HPDE6-E6E7 (cell line): ENCODE measurements around the gene LMBR1.
A peak's percentile ranks its signal among the peaks of the same experiment; 100 is the strongest.
"Not testable (repeated sequence)": the region's sequence is repeated elsewhere in the genome, so short reads cannot be mapped to it uniquely, and the experiment has no call there.

Source experiments
- DNase-seq: peaks from one replicate; pipeline ENCODE4 v3.0.0; 2011; ENCODE audit warnings: missing footprints; ENCODE audit errors: extremely low spot score

The LMBR1 gene

DNA sequence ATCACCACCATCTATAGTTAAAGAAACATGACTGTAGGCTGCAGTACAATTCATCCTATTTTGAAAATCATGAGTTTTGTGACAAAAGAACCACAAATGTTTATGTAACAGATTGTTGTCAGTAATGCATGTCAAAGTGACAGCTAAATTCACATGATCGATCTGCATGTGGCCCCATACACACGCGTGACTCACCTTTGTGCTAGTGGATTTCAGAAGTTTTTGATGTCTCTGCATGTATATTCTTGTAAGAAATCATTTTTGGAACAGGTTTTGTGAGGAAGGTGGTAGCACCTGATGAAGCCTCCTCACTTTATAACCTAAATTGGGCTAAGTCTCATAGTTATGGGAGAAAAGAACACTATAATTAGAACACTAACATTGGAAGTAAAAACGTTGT is 235.3 kb downstream of the LMBR1 start:
- no peak for DNase-seq

DNA sequence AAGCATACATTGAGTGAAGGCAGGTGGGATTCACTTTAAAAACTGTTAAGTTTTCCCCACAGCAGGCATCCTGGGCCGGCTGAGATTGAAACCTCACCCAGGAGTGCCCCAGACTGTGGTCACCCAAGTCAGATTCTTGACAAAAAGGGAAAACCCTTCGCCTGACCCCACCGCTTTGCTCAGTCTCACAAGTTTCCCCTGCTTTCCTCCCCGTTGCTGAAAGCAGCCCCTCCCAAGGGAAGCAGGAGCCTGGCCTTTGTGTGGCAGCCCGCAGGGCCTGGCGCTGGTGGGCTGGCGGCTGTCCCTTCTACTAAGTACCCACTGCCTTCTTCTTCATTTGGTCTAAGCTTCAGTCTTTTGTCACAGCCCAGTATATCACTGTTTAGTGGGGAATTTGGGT is 236.4 kb downstream of the LMBR1 start:
- DNase-seq, result no peak

DNA sequence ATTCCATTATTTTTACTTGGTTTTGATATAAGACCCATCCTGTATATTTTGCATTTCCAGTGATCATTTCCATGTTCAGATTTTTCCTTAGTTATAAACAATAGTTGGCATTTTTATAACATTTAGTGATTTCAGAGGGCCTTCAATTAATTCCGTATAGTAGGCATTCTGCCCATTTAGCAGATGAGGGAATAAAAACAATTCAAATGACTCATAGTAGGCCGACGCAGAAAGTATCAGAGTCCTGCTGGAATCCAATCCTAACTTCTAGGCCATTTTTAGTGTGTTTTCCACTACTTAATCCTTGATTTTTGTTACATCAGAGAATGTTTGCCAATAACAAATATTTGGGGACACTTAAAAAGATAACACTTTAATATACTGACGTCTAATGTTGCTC is 237.0 kb downstream of the LMBR1 start:
- no peak for DNase-seq

DNA sequence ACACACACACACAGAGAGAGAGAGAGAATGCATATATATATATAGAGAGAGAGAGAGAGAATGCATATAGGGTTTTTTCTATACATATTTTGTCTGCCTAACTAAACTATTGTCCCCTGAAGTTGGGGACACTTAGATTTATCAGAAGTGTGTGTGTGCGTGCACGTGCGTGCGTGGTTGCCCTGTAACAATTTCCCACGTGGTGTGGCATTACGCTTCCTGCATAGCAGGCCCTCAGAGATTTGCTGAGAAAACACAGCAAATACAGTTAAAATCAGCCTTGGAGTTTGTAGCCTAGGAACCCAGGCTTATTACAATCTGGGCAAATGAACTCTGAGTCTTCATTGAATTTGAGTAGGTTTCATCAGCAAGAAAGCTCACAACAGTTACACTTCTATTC is 237.7 kb downstream of the LMBR1 start:
- DNase-seq, result no peak

DNA sequence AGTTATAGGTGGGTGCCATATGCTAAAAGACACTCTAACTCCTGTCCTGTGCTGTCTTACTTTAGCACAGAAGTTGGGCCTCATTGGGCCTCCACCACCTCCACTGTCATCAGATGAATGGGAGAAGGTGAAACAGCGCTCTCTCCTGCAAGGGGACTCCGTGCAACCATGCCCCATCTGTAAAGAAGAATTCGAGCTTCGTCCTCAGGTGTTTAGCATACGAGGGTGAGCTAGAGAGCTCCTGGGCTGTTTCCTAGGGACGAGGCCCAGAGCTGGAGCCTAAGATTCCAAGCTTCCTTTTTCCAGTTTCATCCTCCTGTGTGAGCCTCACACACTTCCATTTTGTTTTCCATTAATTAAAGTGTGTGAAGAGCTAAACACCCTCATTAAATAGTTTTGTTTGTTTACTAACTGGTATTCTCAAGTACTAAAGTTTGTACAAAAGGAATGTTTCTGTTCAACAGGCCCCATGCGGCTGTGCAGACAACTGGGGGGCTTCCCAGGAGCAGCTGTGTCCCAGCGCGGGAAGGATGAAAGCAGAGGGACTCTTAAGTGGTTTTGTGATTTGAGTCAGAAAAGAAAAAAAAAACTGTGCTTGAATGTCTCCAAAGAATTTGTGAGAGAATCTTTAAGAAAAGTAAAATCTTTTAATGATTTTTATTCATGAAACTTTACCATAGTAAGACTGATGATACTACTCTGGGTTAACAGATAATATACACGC is 238.3 kb downstream of the LMBR1 start:
- no peak for DNase-seq

DNA sequence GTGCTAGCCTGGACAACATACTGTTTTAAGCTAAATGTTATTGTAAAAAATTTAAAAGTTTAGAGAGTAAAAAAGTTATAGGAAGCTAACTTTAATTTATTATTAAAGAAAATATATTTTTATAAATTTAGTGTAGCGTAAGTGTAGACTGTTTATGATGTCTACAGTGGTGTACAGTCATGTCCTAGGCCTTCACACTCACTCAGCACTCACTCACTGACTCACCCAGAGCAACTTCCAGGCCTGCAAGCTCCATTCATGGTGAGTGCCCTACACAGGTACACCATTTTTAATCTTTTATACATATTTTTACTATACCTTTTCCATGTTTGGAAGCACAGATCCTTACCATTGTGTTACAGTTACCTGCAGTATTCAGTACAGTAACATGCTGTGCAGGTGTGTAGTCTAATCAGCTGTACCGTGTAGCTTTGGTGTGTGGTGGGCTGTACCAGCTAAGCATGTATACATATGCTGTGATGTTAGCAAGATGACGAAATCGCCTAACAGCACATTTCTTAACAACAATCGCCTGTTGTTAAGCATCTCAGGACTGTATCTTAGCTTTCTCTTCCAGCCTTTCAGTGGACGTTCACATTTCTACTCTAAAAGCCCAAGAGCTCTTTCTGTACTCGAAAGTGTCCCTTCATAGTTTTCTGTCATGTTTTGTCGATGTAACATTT is 240.0 kb downstream of the LMBR1 start:
- no peak for DNase-seq

DNA sequence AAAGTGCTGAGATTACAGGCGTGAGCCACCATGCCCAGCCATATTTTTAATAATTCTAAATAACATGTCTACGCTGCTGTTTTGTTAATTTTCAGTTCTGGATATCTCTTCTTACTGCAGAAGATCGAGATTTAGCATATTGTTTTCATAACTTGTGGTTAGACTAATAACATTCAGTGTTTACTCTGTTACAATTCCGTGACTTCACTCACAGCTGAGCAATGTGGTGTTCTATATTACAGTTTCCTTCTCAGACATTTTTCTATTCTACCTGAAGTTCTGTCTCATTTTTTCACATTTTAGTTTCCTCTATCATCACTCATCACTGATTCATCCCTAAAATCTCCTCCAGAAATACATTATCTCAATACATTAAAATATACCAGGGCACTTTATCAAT is 241.5 kb downstream of the LMBR1 start:
- no peak for DNase-seq

DNA sequence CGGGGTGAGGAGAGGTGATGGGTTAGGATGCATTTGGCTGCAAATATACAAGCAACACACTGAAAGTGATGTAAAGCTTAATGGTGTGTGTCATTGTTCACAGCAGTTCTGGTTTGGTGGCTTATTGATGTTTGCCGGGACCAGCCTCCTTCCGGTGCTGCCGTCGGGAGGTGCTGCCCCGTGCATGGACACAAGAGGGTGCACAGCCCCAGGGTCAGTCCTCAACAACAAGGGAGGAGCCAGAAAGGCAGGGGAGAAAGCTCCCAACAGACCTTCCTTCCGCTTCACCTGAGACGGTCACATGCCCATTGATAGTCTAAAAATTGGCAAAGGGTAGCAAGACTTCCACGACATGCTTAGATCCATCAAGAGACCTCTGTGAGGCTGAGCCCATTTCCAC is 242.9 kb downstream of the LMBR1 start:
- DNase-seq, result no peak

DNA sequence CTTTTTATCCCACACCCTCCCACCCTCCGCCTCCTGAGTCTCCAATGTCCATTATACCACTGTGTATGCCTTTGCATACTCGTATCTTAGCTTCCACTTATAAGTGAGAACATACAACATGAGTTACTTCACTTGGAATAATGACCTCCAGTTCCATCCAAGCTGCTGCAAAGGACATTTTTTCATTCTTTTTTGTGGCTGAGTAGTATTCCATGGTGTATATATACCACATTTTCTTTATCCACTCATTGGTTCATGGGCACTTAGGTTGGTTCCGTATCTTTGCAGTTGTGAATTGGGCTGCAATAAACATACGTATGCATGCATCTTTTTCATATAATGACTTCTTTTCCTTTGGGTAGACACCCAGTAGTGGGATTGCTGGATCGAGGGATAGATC is 245.7 kb downstream of the LMBR1 start:
- DNase-seq, result not testable (repeated sequence)

DNA sequence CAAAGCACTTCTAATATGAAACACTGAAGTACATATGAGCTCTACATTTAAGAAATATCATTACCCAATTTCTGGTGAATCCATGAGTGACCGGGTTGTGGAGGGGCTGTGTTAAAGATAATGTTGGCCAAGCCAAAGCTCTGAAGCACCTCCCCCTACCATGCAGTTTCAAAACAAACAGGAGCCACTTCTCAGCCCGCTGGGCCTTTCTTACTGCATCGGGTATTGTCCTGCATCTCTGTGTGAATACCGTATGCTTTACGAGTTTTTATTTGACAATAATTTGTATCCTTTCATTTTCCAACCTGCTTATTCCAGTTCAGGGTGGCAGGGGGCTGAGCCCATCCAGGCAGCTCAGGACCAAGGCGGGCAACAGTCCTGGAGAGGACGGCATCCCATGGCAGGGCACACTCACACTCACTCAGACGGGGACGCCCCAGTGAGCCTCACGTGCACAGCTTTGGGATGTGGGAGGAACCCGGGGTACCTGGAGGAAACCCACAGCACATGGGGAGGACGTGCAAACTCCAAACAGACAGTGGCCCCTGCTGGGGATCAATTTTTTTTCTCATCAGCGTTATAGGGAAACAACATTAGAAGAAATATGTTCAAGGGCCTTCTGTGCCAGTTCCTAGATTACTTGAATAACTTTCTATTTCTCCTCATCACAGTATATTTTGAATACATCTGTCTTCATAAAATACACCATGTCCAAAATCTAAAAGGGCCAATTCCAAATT is 250.5 kb downstream of the LMBR1 start:
- DNase-seq, result no peak

DNA sequence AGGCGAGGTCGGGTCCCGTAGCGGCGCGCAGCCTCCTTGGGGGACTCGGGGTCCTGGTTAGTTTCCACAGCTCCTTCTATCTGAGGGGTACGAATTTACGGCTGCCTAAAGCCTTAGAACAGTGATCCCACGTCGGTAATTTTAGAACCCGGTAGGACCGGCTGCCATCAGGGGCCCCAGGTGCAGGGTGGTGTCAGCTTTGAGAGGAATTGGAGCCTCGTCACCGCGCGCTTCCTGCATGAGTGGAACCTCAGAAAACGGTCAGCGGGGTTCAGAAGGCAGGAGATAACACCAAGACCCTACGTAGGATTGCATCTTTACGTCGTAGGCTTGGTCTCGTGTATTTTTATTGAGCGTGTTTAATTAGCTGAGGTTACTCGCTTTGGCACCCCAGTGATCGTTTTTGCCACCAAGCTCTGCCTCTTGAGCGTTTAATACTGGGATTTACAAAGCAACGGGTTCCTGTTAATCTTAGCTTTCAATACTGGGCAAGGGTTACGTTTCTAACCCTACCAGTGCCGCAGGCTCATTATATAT is 252.0 kb downstream of the LMBR1 start:
- DNase-seq, result peak; percentile 48

DNA sequence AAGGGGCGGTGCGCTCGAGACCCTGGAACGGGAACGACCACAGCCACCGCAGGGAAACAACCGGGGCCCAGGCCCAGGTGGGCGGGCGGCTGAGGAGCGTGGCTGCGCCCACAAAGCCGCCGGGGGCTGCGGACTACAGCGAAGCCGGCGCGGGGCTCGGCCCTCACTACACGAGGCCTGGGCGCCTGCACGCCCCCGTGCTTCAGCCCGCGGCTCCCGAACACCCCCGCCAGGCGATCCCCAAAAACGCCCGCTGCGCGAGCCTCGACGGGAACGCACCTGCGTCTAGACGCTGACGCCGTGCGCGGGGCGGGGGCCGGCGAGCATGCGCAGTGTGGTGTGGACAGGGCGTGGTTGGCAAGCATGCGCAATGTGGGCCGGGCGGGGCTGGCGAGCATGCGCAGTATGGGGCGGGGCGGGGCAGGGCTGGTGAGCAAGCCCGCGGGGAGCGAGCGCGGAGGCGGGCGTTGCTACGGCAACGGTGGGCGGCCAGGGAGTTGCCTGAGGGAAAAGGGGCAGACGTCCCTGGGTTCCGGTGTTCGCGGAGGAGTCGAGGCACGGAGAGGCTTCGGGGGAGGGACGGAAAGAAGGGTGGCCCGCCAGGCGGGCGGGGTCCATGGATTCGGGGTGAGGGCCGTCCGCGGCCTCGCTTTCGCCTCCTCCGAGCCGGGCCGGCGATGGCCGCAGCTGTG is 252.6 kb downstream of the LMBR1 start, which contains the start of gene RNF32:
RNF32 (plus strand) TSS at position 518 of the 692 bp plus-strand sequence. CDS start 3,104 bp downstream, outside the sequence.
- DNase-seq, result peak; percentile 91

DNA sequence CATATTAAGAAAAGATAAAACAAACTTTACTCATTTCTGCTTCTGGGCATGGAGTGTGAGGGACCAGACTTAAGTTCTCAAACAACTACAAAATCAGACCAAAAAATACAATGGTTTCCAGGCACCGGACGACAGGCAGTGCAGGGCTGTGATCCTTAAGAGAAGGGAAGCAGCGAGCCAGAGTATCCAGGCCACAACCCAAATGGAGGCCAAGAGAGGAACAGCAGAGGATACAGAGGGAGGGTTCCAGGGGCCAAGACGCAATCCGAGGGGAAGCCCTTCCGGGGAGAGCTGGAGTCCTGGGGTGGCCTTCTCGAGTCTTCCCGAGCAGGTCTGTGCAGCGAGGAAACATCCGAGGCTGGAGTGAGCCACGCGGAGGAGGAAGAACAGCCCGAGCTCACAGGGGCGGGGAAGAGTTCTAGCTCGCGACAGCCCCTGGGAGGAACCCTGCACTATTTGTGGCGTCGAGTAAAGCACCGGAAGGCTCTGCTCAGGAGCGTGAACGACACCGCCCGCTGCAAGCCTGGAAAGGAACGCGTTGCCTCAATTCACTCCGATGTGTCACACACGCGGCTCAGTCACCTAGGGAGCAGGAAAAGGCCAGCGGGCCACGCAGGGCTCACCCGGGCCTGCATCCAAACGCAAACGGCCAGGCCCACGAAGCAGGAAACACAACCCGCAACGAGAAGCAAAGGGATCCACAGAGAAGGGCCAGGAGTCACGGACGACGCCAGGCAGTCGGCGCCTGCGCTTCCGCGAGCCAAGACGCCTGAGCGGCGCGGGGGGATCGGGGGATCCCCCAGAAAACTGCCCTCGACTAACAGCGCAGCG is 253.3 kb downstream of the LMBR1 start:
- DNase-seq, result no peak

DNA sequence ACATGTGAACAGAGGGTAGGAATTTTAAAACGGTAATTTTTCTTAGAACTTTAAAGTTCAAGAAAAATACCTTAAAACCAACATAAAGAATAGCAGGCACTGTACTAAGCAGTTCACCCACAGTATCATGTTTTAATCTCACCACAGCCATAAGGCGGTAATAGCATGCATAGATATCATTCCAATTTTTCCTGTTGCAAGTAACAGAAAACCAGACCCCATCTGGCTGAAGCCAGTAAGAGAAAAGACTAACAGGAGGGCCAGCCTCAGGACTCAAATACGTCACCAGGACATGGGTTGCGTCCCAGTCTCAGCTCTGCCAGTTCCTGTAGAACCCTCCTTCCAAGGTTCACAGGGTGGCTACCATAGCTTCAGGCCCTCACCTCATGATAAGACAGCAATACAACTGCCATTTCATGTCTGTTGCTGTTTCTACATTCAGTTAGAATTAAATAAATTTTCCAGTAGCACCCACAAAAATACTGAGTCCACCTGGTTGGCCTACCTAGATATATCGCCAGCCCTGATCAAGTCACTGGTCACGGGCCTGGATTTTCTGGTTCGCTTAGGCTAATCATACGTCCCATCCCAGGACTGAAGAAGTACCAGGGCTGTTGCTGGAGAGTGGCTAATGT is 254.4 kb downstream of the LMBR1 start:
- no peak for DNase-seq

DNA sequence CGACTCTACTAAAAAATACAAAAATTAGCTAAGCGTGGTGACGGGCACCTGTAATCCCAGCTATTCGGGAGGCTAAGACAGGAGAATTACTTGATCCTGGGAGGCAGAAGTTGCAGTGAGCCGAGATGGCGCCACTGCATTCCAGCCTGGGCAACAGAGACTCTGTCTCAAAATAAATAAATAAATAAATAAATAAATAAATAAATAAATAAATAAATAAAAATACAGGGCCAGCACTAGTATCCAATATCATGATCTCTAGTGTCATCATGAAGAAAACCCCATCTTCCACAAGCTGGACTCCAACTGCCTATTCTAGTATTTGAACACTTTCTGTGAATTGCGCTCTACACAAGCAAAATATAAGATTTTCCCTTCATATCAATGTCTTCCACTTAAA is 255.9 kb downstream of the LMBR1 start:
- DNase-seq, result not testable (repeated sequence)

DNA sequence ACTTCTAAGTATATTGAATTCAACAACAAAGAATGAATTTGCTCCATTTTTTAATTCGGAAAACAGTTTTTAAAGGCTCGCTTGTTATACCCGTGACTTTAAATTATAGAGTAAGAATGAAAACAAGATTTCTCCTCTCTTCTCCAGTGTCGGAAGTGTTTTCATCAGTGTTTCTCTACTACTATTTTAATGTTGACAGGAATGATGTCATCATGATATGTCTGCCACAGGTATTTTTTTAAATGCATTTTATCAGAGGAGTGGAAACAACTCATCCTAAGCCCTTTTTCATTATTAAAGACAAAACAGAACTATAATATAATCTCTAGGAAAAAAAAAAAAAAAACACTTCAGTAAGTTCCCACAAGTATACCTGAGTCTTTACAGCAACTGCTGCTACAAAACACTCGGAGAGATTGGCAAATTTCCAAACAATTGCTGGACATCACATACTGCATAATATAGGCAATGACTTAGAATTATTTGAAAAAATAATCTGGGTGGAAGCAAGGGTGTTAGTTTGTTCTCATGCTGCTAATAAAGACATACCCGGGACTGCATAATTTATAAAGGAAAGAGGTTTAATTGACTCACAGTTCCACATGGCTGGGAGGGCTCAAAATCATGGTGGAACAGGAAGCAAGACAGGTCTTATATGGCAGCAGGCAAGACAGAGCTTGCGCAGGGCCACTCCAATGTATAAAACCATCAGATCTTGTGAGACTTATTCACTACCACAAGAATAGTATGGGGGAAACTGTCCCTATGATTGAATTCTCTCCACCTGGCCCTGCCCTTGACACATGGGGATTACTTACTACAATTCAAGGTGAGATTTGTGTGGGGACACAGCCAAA is 257.2 kb downstream of the LMBR1 start:
- no peak for DNase-seq

DNA sequence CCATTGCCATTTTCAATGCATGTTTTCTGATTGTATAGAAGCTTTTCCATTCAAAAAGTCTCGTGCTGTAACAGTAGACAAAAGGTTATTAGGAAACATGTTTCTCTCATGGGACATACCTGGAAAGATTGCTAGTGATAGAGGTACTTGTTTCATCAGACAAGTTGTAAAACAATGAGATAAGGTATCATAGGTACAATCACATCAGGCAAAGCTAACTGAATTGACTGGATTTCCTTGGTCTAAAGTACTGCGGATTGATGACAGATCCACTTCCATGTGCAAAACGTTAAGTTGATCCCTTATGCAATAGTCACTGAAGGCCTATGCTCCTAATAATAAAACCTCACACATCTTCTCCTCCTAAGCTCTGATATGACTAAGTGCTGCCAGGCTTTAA is 258.9 kb downstream of the LMBR1 start:
- no peak for DNase-seq

DNA sequence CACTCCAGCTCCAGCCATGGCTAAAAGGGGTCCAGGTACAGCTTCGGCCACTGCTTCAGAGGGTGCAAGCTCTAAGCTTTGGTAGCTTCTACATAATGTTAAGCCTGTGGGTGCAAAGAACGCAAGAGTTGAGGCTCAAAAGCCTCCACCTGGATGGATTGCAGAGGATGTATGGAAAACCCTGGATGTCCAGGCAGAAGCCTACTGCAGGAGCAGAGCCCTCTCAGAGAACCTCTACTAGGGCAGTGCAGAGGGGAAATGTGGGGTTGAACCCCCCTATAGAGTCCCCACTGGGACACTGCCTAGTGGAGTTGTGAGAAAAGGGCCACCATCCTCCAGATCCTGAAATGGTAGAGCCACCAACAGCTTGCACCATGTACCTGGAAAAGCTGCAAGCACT is 263.1 kb downstream of the LMBR1 start:
- DNase-seq, result no peak

DNA sequence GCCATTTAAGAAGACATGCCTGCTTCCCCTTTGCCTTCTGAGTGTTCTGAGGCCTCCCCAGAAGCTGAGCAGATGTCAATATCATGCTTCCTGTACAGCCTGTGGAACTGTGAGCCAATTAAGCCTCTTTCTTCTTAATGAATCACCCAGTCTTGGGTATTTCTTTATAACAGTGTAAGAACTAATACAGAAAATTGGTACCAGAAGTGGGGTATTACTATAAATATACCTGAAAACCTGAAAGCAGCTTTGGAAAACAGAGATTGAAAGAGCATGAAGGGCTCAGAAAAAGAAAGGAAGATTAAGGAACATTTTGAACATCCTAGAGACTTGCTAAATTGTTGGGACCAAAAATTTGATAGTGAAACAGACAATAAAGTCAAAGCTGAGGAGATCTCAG is 264.4 kb downstream of the LMBR1 start:
- DNase-seq, result no peak
